ENCODE results near the gene ATP1B2. TPM values are rescaled to one million over a fixed set of nuclear protein-coding genes. Genes with fewer than 3 reads are reported as not detected.
A peak's percentile ranks its signal among the peaks of the same experiment; 100 is the strongest.

The ATP1B2 gene
- total RNA-seq, 1 donor from 2014 or later = 4.8 TPM

DNA sequence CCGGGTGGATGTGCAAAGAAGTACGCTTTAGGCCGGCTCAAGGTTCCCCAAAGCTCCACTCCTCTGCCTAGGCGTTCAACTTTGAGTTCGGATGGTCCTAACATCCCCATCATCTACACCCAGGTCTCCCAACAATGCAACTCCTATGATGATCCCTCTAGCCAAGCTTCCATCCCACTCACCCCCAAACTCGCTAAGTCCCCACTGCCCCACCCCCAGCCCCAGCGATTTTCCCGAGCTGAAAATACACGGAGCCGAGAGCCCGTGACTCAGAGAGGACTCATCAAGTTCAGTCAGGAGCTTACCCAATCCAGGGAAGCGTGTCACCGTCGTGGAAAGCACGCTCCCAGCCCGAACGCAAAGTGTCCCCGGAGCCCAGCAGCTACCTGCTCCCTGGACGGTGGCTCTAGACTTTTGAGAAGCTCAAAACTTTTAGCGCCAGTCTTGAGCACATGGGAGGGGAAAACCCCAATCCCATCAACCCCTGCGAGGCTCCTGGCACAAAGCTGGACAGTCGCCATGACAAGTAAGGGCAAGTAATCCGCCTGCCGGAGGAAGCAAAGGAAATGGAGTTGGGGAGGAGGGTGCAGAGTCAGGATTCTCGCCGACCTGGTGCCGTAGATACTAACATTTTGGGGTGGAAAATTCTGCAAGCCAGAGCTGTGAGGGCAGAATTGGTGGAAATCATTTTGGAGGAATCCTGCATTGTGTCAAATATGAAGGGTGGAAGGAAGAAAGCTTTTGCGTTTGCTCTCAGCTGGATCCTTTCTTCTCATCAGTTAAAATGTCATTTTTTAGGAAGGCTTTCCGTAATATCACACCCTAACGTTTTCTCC lies 36.6 kb downstream of the ATP1B2 start, which contains the start of gene TP53:
TP53 (minus strand) TSS at position 419 of the 836 bp plus-strand sequence. CDS start 10,896 bp downstream, outside the sequence.
- peaks cover 25% of the 10 kb centered on the region for H3K4me1 Mint-ChIP-seq (ENCODE audit: unreplicated experiment)
- peak within 1 kb of the TSS; percentile 97 for H3K4me3 Mint-ChIP-seq
- peaks cover 3% of the 10 kb centered on the region for H3K27me3 Mint-ChIP-seq
- peaks cover 12% of the 10 kb centered on the region for H3K36me3 Mint-ChIP-seq
- no peaks in the 10 kb centered on the region for H3K9me3 Mint-ChIP-seq
- peak within 1 kb of the TSS; percentile 99 for H3K27ac Mint-ChIP-seq
- DNase-seq (ENCODE audit: extremely low spot score, unreplicated experiment) = peak; percentile 85
- TF ChIP-seq, protein P1, sequence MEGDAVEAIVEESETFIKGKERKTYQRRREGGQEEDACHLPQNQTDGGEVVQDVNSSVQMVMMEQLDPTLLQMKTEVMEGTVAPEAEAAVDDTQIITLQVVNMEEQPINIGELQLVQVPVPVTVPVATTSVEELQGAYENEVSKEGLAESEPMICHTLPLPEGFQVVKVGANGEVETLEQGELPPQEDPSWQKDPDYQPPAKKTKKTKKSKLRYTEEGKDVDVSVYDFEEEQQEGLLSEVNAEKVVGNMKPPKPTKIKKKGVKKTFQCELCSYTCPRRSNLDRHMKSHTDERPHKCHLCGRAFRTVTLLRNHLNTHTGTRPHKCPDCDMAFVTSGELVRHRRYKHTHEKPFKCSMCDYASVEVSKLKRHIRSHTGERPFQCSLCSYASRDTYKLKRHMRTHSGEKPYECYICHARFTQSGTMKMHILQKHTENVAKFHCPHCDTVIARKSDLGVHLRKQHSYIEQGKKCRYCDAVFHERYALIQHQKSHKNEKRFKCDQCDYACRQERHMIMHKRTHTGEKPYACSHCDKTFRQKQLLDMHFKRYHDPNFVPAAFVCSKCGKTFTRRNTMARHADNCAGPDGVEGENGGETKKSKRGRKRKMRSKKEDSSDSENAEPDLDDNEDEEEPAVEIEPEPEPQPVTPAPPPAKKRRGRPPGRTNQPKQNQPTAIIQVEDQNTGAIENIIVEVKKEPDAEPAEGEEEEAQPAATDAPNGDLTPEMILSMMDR (conservative IDR thresholded peaks at IDR 0.05) = no peak

DNA sequence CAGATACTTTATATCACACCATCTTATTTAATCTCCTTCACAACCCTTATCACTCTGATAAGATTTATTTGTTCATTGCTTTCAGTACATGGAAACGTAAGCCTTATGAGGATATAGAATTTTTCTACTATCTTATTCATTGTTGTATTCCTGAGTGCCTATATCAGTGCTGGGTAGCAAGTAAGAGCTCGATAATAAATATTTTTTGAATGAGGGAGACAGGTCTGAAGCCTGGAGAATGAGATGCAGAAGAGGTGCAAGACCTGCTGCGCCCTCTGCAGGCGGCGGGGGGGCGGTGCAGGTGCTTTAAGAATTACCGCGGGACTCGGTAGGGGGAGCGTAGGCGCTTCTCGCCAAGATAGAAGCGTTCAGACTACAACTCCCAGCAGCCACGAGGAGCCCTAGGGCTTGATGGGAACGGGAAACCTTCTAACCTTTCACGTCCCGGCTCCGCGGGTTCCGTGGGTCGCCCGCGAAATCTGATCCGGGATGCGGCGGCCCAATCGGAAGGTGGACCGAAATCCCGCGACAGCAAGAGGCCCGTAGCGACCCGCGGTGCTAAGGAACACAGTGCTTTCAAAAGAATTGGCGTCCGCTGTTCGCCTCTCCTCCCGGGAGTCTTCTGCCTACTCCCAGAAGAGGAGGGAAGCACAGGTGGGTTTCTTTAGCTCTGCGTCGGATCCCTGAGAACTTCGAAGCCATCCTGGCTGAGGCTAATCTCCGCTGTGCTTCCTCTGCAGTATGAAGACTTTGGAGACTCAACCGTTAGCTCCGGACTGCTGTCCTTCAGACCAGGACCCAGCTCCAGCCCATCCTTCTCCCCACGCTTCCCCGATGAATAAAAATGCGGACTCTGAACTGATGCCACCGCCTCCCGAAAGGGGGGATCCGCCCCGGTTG lies 37.4 kb downstream of the ATP1B2 start, which contains the start of gene WRAP53:
WRAP53 (plus strand) TSS at position 570 of the 900 bp plus-strand sequence; CDS start at position 742, 172 bp downstream.
- Mint-ChIP-seq H3K9me3 (no peaks in the 10 kb centered on the region), H3K36me3 (peaks cover 12% of the 10 kb centered on the region), H3K27me3 (peaks cover 3% of the 10 kb centered on the region), H3K27ac (peak within 1 kb of the TSS; percentile 99), H3K4me1 (ENCODE audit: unreplicated experiment) (peaks cover 25% of the 10 kb centered on the region), H3K4me3 (peak within 1 kb of the TSS; percentile 97)
- TF ChIP-seq, protein P1 (conservative IDR thresholded peaks at IDR 0.05) = peak; percentile 100
- peak; percentile 98 for DNase-seq (ENCODE audit: extremely low spot score, unreplicated experiment)

DNA sequence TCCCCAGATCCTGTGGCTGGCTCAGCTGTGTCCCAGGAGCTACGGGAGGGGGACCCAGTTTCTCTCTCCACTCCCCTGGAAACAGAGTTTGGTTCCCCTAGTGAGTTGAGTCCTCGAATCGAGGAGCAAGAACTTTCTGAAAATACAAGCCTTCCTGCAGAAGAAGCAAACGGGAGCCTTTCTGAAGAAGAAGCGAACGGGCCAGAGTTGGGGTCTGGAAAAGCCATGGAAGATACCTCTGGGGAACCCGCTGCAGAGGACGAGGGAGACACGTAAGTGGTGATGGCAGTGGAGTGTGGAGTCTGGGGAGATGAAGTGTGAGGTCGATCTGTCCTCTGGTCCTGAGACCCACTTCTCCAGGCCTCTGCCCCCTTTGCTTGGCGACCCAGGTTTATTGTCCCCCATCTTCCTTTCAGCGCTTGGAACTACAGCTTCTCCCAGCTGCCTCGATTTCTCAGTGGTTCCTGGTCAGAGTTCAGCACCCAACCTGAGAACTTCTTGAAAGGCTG lies 38.1 kb downstream of the ATP1B2 start:
- Mint-ChIP-seq H3K9me3 (no peaks in the 10 kb centered on the region), H3K36me3 (peaks cover 16% of the 10 kb centered on the region), H3K4me3 (peak overlapping the region; percentile 97), H3K27ac (peak overlapping the region; percentile 99), H3K27me3 (peaks cover 3% of the 10 kb centered on the region), H3K4me1 (ENCODE audit: unreplicated experiment) (peaks cover 25% of the 10 kb centered on the region)
- DNase-seq (ENCODE audit: extremely low spot score, unreplicated experiment) = no peak
- TF ChIP-seq, protein P1 (conservative IDR thresholded peaks at IDR 0.05) = no peak

DNA sequence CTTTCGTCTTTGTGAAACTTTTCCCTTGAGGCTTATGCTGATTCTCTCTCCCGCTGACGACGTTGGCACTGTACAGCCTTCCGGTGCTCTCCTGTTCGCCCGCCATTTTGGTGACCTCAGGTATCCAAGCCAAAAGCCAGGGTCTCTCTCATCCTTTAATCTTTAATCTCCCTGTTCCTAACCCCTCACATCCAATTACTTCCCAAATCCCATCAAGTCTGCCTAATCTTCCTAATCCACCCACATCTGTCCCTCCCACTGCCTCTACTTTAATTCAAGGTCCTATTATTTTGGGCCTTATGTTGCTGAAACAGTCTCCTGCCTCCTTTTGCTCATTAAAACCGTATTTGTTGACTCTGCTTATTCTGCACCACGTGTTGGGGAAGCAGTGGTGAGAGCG lies 44.9 kb downstream of the ATP1B2 start:
- no peak overlapping the region for H3K27ac Mint-ChIP-seq
- H3K36me3 Mint-ChIP-seq = peaks cover 17% of the 10 kb centered on the region
- TF ChIP-seq, protein P1 (conservative IDR thresholded peaks at IDR 0.05) = no peak
- no peak for DNase-seq (ENCODE audit: extremely low spot score, unreplicated experiment)
- H3K4me1 Mint-ChIP-seq (ENCODE audit: unreplicated experiment) = no peaks in the 10 kb centered on the region
- no peaks in the 10 kb centered on the region for H3K9me3 Mint-ChIP-seq
- H3K27me3 Mint-ChIP-seq = no peaks in the 10 kb centered on the region
- no peak overlapping the region for H3K4me3 Mint-ChIP-seq

DNA sequence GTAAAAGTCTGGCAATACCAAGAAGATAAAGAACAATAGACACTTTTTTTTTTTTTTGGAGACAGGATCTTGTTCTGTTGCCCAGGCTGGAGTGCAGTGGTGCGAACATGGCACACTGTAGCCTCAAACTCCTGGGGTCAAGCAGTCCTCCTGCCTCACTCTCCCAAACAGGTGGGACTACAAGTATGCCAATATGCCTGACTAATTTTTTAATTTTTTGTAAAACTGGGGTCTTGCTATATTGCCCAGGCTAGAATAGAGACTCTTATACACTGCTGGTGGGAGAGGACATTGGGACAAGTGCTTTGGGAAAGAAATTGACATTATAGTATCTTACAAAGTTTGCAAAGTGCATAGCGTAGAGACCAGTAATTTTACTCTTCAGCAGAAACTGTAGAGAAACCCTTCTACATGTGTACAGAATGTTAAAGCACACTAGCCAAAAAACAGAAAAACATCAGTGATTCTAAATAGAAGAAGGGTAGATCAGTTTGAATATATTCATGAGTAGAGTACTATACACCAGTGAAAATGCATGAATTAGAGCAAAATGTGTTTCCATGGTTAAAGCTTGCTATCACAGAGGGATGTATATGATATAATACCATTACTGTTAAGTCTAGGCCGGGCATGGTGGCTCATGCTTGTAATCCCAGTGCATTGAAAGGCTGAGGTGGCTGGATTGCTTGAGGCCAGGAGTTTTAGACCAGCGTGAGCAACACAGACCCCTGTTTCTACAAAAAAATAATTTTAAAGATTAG lies 47.3 kb downstream of the ATP1B2 start:
- no peak for DNase-seq (ENCODE audit: extremely low spot score, unreplicated experiment)
- Mint-ChIP-seq H3K36me3 (peaks cover 17% of the 10 kb centered on the region), H3K4me1 (ENCODE audit: unreplicated experiment) (peaks cover 2% of the 10 kb centered on the region), H3K27ac (no peak overlapping the region), H3K4me3 (no peak overlapping the region), H3K9me3 (no peaks in the 10 kb centered on the region), H3K27me3 (no peaks in the 10 kb centered on the region)
- TF ChIP-seq, protein P1 (conservative IDR thresholded peaks at IDR 0.05) = no peak

Data from type B pancreatic cell (in vitro differentiated cells).